ENCODE results near the gene NFATC3. TPM values are rescaled to one million over a fixed set of nuclear protein-coding genes. Genes with fewer than 3 reads are reported as not detected.

Gene NFATC3
- total and polyA plus RNA-seq, 2 of the 8 experiments (the other 6 are each of a cell fraction or from before 2014, with no cell fraction given), result 17.6 to 34.5 TPM

DNA sequence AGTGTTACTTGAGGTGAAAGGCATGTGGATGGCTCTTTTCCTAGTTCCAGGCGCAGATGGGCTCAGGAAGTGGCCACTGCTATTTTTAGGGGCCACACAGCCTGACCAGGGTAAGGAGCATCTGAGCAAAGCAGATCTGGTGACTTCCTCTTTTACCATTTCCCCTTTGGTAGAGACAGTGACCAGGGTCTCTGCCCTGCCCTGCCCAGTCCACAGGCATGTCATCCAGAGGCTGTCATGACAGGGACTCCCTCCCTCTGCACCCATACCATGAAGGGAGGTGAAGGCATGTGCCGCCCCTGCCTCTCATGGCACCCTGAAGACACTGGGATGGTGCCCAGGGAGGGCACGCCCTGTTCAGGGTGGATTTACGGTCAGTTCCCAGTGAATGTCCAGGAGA is 162.2 kb downstream of the NFATC3 start:
- H2BK15ac ChIP-seq (ENCODE audit: low read length), result no peak overlapping the region
- H3K23me2 ChIP-seq (ENCODE audit: low read depth, low read length), result peaks cover 13% of the 10 kb centered on the region; the same call in 1 of the 2 replicates
- H3K9ac ChIP-seq (replicated peaks in 1 of 4; ENCODE audit: extremely low read depth in 1 of 4, low read depth in 3 of 4, low read length in 3 of 4), result no peak overlapping the region
- H3K9me3 ChIP-seq (ENCODE audit: insufficient read depth in 2 of 2, low read depth in 1 of 2, low read length in 1 of 2), result no peaks in the 10 kb centered on the region
- H2BK120ac ChIP-seq (replicated peaks; ENCODE audit: low read depth, low read length), result no peak overlapping the region
- H3K4ac ChIP-seq (replicated peaks; ENCODE audit: insufficient read length, low read depth, low read length), result no peak overlapping the region
- no peak overlapping the region; the same call in 1 of the 2 replicates for H4K8ac ChIP-seq (ENCODE audit: extremely low read depth, insufficient read depth, low read length)
- peaks cover 2% of the 10 kb centered on the region; the same call in 1 of the 2 replicates for H3K79me1 ChIP-seq (ENCODE audit: low read depth, low read length)
- no peak overlapping the region for H4K91ac ChIP-seq (replicated peaks; ENCODE audit: insufficient read length, low read length)
- H3K56ac ChIP-seq (replicated peaks; ENCODE audit: insufficient read length, low read depth, low read length), result no peak overlapping the region
- no peak overlapping the region for H3K23ac ChIP-seq (ENCODE audit: insufficient read length)
- H2AFZ ChIP-seq (ENCODE audit: low read length), result no peak overlapping the region
- H4K5ac ChIP-seq (ENCODE audit: insufficient read length, low read depth, low read length), result no peak overlapping the region
- no peaks in the 10 kb centered on the region for H3K79me2 ChIP-seq (ENCODE audit: control insufficient read depth in 1 of 2, insufficient read depth in 2 of 2, low read length in 2 of 2)
- no peak overlapping the region; the same call in 1 of the 2 replicates for H2BK5ac ChIP-seq (ENCODE audit: low read depth, low read length)
- H3K27ac ChIP-seq (ENCODE audit: low read depth, low read length), result no peak overlapping the region
- 91% methylated on average over 4 of the region's 4 CpGs; no CpG with 5 or more reads in 1 of the 2 experiments for WGBS, 2 experiments (ENCODE audit: extremely low coverage in 1 of 2, insufficient coverage in 1 of 2, insufficient read length in 1 of 2, insufficient replicate concordance in 2 of 2, low coverage in 1 of 2, low lambda C conversion rate in 2 of 2, missing lambda C conversion rate in 1 of 2)
- H3K27me3 ChIP-seq (replicated peaks in 1 of 4; ENCODE audit: control insufficient read depth in 3 of 4, extremely low read depth in 1 of 4, insufficient read depth in 3 of 4, low read length in 3 of 4), result peaks cover 0 to 8% (median 5%) of the 10 kb centered on the region in 4 experiments; a peak in 5 of 7 replicates
- CTCF ChIA-PET (ENCODE audit: partially characterized antibody), result interaction anchor here (6.2 to 7.6 kb wide), 2 partner anchors 14 to 15 kb away, joined by 80 to 108 read pairs; partner anchors contain the start of gene SLC7A6
- H3K14ac ChIP-seq (ENCODE audit: insufficient read length), result no peak overlapping the region
- no peak overlapping the region for H2AK5ac ChIP-seq (ENCODE audit: low read depth, low read length)
- peaks cover 0 to 5% (median 3%) of the 10 kb centered on the region in 4 experiments; a peak in 5 of 7 replicates for H3K4me1 ChIP-seq (replicated peaks in 1 of 4; ENCODE audit: control insufficient read depth in 3 of 4, insufficient read depth in 4 of 4, low read length in 3 of 4)
- no peak overlapping the region for H3K4me3 ChIP-seq (ENCODE audit: extremely low read depth in 1 of 4, insufficient read depth in 2 of 4, low read depth in 3 of 4, low read length in 4 of 4)
- FAIRE-seq, result no peak
- no peak overlapping the region for H3K18ac ChIP-seq (ENCODE audit: extremely low read depth, low read length)
- H4K20me1 ChIP-seq (replicated peaks in 1 of 2; ENCODE audit: control insufficient read depth in 1 of 2, insufficient read depth in 2 of 2, low read length in 2 of 2), result peaks cover 0 to 1% of the 10 kb centered on the region in 2 experiments
- no peak overlapping the region for H3K4me2 ChIP-seq (ENCODE audit: insufficient read depth in 1 of 2, low read depth in 2 of 2, low read length in 2 of 2)
- DNase-seq (ENCODE audit: low read depth in 1 of 2, low spot score in 2 of 2), result no peak
- no peaks in the 10 kb centered on the region for H3K36me3 ChIP-seq (ENCODE audit: control insufficient read depth in 2 of 4, insufficient read depth in 4 of 4, low read length in 3 of 4)
- H2BK20ac ChIP-seq (ENCODE audit: low read length), result no peak overlapping the region
- H2BK12ac ChIP-seq (ENCODE audit: low read depth, low read length), result no peak overlapping the region
- POLR2A ChIA-PET (ENCODE audit: partially characterized antibody), result interaction anchor here (3.3 kb wide), 1 partner anchor 12 kb away, joined by 21 read pairs; the partner anchor contains the start of gene ESRP2
- no peak for TF ChIP-seq KDM4A (IDR thresholded peaks at IDR 0.05; ENCODE audit: low read depth, low read length, severe bottlenecking)
- no peak for TF ChIP-seq KDM1A (IDR thresholded peaks at IDR 0.05; ENCODE audit: borderline replicate concordance, low read length)
- TF ChIP-seq RNF2 (IDR thresholded peaks at IDR 0.05; ENCODE audit: borderline replicate concordance, low read depth, low read length, missing control alignments, poor library complexity, severe bottlenecking), result no peak
- no peak for TF ChIP-seq EGR1 (IDR thresholded peaks at IDR 0.05; ENCODE audit: borderline replicate concordance, low read depth, low read length)
- no peak for TF ChIP-seq EP300 (IDR thresholded peaks at IDR 0.05; ENCODE audit: borderline replicate concordance in 1 of 2, low read depth in 2 of 2, low read length in 2 of 2)
- no peak for TF ChIP-seq FOSL1 (IDR thresholded peaks at IDR 0.05; ENCODE audit: insufficient read depth, low read depth, low read length)
- no peak for TF ChIP-seq POLR2AphosphoS5 (IDR thresholded peaks at IDR 0.05; ENCODE audit: low read depth, low read length)
- no peak for TF ChIP-seq CEBPB (IDR thresholded peaks at IDR 0.05; ENCODE audit: low read depth, low read length)
- no peak for TF ChIP-seq TBP (IDR thresholded peaks at IDR 0.05; ENCODE audit: low read depth, low read length)
- no peak for TF ChIP-seq CHD2 (IDR thresholded peaks at IDR 0.05; ENCODE audit: low read length)
- TF ChIP-seq RFX5 (IDR thresholded peaks at IDR 0.05; ENCODE audit: borderline replicate concordance, low read depth, low read length), result no peak

Measured in H1 (cell line).